ENCODE data around the gene SBF2.

DNA sequence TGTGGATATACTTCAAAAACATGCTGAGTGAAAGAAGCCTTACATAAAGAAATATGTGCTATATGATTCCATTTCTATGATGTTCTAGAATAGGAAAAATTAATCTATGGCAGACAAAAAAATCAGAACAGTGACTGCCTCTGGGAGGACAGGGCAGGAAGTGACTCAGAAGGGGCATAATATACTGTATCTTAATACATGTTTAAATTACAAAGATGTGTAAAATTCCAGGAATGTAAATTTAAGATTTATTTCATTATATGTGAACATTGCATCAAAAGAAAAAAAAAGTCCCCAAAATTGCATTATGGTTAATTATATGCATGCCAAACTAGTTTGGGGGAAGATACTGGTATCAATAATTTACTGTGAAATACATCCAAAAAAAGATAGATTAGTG, 32.2 kb downstream of the SBF2 start:
- TF ChIP-seq, protein P1, sequence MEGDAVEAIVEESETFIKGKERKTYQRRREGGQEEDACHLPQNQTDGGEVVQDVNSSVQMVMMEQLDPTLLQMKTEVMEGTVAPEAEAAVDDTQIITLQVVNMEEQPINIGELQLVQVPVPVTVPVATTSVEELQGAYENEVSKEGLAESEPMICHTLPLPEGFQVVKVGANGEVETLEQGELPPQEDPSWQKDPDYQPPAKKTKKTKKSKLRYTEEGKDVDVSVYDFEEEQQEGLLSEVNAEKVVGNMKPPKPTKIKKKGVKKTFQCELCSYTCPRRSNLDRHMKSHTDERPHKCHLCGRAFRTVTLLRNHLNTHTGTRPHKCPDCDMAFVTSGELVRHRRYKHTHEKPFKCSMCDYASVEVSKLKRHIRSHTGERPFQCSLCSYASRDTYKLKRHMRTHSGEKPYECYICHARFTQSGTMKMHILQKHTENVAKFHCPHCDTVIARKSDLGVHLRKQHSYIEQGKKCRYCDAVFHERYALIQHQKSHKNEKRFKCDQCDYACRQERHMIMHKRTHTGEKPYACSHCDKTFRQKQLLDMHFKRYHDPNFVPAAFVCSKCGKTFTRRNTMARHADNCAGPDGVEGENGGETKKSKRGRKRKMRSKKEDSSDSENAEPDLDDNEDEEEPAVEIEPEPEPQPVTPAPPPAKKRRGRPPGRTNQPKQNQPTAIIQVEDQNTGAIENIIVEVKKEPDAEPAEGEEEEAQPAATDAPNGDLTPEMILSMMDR (IDR thresholded peaks at IDR 0.05 in 4 of 5, conservative IDR thresholded peaks at IDR 0.05 in 1 of 5) = no peak
- no peak for TF ChIP-seq POLR2A (IDR thresholded peaks at IDR 0.05)

Data from gastrocnemius medialis (tissue), 4 donors.